KOPT-K1 (cell line): ENCODE data around the gene ZNF287.

Experiments used
- H3K27ac ChIP-seq: fragments of 200-600 bp; sonication (generic); 2 replicates; pipeline ENCODE4 v1.5.1; 2016; ENCODE audit warnings: antibody characterized with exemption, mild to moderate bottlenecking, low read depth, low read length; ENCODE audit not compliant: poor library complexity, severe bottlenecking
- H3K36me3 ChIP-seq: fragments of 200-600 bp; sonication (generic); 2 replicates; pipeline ENCODE4 v1.5.1; 2017; ENCODE audit warnings: antibody characterized with exemption, mild to moderate bottlenecking, low read length, moderate library complexity; ENCODE audit not compliant: insufficient read depth
- H3K9me3 ChIP-seq: fragments of 200-600 bp; sonication (generic); 2 replicates; pipeline ENCODE4 v1.5.1; 2017; ENCODE audit warnings: antibody characterized with exemption, low read length, mild to moderate bottlenecking; ENCODE audit not compliant: insufficient read depth, poor library complexity, severe bottlenecking

ZNF287 gene

DNA sequence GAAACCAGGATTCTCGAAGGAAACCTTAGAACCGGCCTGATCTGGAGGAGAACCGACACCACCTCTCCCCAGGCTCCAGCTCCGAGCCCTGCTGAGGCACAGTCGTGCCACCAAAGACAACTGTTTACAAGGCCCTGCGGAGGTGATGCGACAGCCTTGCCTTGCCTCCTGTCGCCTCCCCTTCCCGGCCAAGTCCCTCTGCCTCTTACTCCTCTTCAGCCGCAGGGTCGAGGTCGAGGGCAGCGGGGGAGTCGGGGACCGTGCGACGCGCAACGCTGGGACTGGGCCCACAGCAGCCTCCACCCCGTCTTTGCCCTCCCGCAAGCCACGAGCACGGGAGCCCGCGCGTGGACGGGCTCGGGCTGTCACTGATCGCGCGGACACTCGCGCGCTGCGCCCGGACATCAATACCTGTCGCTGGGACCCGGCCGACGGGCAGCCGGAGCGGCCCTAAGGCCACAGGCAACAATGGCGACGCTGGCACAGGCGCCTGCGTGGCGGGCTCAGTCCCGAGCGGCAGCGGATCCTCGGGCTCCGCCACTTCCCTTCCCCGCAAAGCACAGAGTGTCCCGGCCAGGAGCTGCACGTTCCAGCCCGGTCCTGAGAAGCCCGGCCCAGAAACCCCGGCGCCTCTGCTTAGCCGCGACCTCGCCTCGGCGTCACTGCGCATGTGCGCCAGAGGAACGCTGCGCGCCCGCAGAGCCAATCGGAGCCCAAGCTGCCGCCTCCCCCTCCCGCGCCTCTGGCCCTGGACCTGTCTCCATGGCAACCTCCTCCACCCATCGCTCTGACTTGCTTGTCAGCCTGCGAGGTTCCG, at the start of gene ZNF287:
Gene ZNF287 (minus strand): TSS at position 664 of the 817 bp plus-strand sequence. CDS start 1,473 bp downstream, outside the sequence.
- Histone ChIP-seq H3K27ac (peak within 1 kb of the TSS; percentile 19), H3K9me3 (no peaks in the 10 kb centered on the region), H3K36me3 (peaks cover 17% of the 10 kb centered on the region)

DNA sequence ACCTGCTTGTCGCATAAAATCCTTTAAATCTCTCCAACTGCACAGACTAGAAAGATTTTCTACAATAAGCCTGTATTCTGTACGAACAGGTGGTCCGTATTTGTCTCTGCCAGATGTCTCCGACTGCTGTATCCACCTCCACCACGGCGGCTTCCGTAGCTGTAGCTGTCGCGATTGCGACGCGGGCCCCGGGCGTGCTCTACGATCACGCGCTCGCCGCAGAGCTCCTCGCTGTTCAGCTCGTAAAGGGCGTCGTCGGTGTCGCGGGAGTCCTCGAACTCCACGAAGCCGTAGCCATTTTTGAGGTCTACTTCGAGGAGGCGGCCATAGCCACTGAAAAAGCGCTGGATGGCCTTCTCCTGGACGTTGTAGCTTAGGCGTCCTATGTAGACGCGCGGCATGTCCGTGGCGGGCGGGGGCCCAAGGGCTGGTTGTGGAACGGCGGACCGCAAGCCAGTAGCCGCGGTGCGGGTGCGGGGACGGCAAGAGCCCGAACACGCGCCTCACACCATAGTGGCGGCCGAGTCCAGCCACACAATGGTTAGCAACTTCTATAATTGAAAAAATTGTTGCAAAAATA, 48.6 kb upstream of the ZNF287 start:
- H3K9me3 ChIP-seq: peaks cover 69% of the 10 kb centered on the region
- H3K27ac ChIP-seq: no peak overlapping the region
- H3K36me3 ChIP-seq: no peaks in the 10 kb centered on the region

- H3K27ac ChIP-seq: no peak overlapping the region
- peaks cover 5% of the 10 kb centered on the region for H3K9me3 ChIP-seq
- no peaks in the 10 kb centered on the region for H3K36me3 ChIP-seq
Measured at GRCh38 chr17:16599537-16599936, 30.5 kb upstream of the ZNF287 start.

- Histone ChIP-seq H3K27ac (no peak overlapping the region), H3K36me3 (no peaks in the 10 kb centered on the region), H3K9me3 (peaks cover 5% of the 10 kb centered on the region)
Measured at GRCh38 chr17:16593356-16594102, 24.5 kb upstream of the ZNF287 start.

DNA sequence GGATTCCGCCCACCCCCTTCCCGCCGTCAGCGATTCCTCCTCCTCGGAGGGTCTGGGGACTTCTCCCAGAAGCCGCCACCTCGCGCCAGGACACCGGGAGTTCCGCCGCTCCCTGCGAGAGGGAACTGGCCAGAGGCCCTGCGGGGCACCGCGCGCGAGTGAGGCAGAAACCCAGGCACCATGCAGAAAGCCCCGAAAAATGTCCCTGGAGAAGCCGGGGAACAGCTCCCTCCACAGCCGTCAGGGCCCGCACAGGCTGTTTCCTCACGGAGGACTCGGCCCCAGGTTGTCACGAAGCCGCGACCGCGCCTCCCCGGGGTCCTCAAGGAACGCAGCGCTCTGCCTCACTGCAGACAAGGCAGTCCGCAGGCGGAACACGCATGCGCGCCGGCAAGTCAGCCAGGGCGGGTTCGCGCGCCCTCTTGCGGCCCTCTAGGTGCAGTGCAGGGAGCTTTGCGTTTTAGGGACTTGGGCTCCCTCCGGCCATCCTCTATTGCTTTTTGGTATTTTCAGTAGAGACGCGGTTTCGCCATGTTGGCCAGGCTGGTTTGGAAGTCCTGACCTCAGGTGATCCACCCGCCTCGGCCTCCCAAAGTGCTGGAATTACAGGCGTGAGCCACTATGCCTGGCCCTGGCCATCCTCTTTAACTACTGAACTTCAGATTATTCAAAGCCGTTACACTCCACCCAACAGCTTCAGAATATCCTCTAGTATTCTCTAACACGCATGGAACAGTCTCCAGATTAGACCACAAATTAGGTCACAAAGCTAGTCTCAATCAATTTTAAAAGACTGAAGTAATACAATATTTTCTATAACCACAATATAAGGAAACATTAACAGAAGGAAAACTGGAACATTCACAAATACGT, 20.3 kb upstream of the ZNF287 start:
- H3K36me3 ChIP-seq: no peaks in the 10 kb centered on the region
- no peak overlapping the region for H3K27ac ChIP-seq

DNA sequence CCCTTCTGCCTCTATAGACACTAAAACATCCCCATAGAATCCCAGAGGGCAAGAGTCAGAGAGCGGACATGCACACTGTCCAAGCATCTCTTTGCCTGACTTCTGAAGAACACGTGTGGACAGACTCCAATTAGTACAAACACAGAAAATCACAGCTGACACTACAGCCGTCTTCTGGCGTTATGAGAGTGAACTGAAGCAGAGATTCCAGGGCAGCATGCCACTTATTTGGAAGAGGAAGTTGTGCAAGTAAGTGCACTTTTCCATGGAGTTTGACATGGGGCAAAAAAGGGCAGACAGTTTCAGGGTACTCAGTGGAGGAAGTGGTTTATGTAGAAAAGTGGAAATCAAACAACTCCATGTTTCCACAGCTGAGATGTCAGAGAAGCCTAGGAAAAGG, 16.8 kb upstream of the ZNF287 start:
- Histone ChIP-seq H3K9me3 (no peaks in the 10 kb centered on the region), H3K27ac (no peak overlapping the region), H3K36me3 (no peaks in the 10 kb centered on the region)

More for the DNA sequence above, 20.3 kb upstream of the ZNF287 start:
- H3K9me3 ChIP-seq: no peaks in the 10 kb centered on the region

GRCh38 chr17:16584273-16584995, 15.4 kb upstream of the ZNF287 start:
- peak overlapping the region; percentile 15 for H3K27ac ChIP-seq
- H3K9me3 ChIP-seq: no peaks in the 10 kb centered on the region
- no peaks in the 10 kb centered on the region for H3K36me3 ChIP-seq

DNA sequence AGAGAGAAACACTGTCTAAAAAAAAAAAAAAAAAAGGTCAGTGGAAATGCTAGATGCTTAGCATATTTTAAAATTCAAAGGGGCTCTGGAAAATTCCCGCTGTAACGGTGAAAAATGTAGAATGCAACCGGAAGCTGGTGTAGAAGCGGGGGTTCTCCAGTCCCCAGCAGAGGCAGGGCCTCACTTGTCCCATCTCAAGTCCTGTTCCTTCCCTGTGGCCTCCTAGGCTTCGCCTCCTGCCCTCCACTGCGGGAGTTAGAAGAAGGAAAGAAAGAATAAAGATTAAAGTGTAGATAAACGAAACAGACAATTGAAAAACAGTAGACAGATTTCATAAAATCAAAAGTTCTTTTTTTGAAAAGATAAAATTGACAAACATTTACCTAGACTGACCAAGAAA, 14.8 kb upstream of the ZNF287 start:
- no peaks in the 10 kb centered on the region for H3K9me3 ChIP-seq
- peak overlapping the region; percentile 12 for H3K27ac ChIP-seq

GRCh38 chr17:16573466-16573865, 4.5 kb upstream of the ZNF287 start:
- Histone ChIP-seq H3K27ac (no peak overlapping the region), H3K9me3 (no peaks in the 10 kb centered on the region), H3K36me3 (no peaks in the 10 kb centered on the region)

More for the DNA sequence above, 14.8 kb upstream of the ZNF287 start:
- H3K36me3 ChIP-seq: no peaks in the 10 kb centered on the region

- peaks cover 14% of the 10 kb centered on the region for H3K36me3 ChIP-seq
- H3K9me3 ChIP-seq: no peaks in the 10 kb centered on the region
Measured at GRCh38 chr17:16569358-16569712, 331 bp upstream of the ZNF287 start.

GRCh38 chr17:16552637-16553045, 16.4 kb downstream of the ZNF287 start:
- H3K9me3 ChIP-seq: peaks cover 98% of the 10 kb centered on the region
- no peak overlapping the region for H3K27ac ChIP-seq
- H3K36me3 ChIP-seq: peaks cover 53% of the 10 kb centered on the region

More at GRCh38 chr17:16569358-16569712, 331 bp upstream of the ZNF287 start:
- no peak overlapping the region for H3K27ac ChIP-seq

GRCh38 chr17:16551878-16552636, 16.9 kb downstream of the ZNF287 start:
- Histone ChIP-seq H3K9me3 (peaks cover 98% of the 10 kb centered on the region), H3K27ac (no peak overlapping the region), H3K36me3 (peaks cover 49% of the 10 kb centered on the region)

- Histone ChIP-seq H3K9me3 (no peaks in the 10 kb centered on the region), H3K36me3 (no peaks in the 10 kb centered on the region), H3K27ac (no peak overlapping the region)
Measured at GRCh38 chr17:16537130-16537458, 31.9 kb downstream of the ZNF287 start.
